A673 (cell line): ENCODE measurements around the gene CLSTN2.

Experiments
- EZH2 ChIP-seq: fragments of 200-600 bp; sonication (generic); IDR thresholded peaks from 2 replicates; pipeline ENCODE4 v1.6.1; 2017; ENCODE audit warnings: borderline replicate concordance, low read depth, mild to moderate bottlenecking, mixed read lengths, antibody characterized with exemption, low read length; ENCODE audit not compliant: poor library complexity, severe bottlenecking
- TF ChIP-seq, protein P1 (sequence below): fragments of 300-800, 200-600 bp; sonication (generic); conservative IDR thresholded peaks from 2 replicates; pipeline ENCODE4 v1.5.1; 2017; ENCODE audit warnings: low read depth, mild to moderate bottlenecking, antibody characterized with exemption, low read length, moderate library complexity, mixed read lengths

DNA sequence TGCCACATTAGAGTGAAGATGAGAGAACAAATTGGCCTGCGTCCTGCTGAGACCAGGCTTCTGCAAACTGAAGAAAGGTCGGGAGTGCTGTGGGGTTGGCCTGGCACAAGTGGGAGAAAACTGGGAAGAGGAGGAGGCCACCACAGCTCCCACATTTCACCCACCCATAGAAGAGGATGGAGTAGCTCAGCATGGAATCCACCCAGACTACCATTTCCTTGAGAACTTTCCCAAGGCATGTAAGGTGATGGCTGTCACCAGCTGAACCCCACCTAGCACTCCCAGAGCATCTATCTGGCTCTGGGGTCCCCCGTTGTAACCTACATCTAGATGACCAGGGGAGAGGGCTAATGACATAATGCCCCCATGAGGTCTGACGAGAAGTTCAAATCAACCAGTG is 622.5 kb downstream of the CLSTN2 start:
- TF ChIP-seq, protein P1, sequence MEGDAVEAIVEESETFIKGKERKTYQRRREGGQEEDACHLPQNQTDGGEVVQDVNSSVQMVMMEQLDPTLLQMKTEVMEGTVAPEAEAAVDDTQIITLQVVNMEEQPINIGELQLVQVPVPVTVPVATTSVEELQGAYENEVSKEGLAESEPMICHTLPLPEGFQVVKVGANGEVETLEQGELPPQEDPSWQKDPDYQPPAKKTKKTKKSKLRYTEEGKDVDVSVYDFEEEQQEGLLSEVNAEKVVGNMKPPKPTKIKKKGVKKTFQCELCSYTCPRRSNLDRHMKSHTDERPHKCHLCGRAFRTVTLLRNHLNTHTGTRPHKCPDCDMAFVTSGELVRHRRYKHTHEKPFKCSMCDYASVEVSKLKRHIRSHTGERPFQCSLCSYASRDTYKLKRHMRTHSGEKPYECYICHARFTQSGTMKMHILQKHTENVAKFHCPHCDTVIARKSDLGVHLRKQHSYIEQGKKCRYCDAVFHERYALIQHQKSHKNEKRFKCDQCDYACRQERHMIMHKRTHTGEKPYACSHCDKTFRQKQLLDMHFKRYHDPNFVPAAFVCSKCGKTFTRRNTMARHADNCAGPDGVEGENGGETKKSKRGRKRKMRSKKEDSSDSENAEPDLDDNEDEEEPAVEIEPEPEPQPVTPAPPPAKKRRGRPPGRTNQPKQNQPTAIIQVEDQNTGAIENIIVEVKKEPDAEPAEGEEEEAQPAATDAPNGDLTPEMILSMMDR, result no peak
- TF ChIP-seq EZH2, result no peak
